Left hindlimb (tissue), 1 donor: ENCODE data around the gene SNCG.
A peak's percentile ranks its signal among the peaks of the same experiment; 100 is the strongest.
"Not testable (repeated sequence)": the region's sequence is repeated elsewhere in the genome, so short reads cannot be mapped to it uniquely, and the experiment has no call there.

Experiments
- DNase-seq: peaks from one replicate; pipeline ENCODE4 v3.0.0-alpha.2; 2018

SNCG gene

DNA sequence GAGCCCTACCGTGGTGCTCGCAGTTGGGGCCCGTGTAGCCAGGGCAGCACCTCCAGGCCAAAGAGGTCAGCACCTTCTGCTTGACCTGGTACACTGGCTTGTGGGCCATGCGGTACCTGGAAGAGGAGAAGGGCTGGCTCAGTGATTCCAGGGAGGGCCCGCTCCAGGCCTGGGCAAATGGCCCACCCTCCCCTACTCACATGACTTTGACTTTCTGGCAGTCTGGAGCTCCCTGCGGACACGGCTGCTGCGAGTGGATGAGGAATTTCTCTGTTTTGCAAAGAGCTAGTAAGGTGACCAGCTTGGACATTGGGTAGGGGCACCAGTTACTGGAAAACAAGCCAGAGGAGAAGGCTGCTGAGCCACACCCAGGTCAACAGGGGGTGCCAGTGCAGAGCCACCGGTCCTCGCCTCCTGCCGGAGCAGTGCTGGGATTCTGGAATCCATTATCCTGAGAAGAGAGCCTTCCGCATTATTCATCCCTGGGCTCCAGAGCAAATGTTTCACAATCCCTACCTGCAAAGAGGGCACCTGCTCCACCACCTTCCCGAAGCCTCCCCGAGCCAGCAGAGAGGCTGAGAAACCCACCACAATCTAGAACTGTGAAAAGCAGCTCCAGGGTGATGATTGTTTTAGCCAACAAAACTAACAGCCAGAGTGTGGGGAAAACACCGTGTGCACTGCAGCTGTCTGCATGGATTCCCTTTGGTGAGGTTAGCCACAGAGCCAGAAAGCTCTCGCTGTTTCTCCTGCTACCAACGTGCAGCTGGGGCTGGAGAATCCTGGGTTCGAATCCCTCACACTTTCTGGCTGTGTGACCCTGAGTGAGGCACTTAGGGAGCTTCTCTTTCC lies 12.8 kb upstream of the SNCG start:
- peak; percentile 53 for DNase-seq

DNA sequence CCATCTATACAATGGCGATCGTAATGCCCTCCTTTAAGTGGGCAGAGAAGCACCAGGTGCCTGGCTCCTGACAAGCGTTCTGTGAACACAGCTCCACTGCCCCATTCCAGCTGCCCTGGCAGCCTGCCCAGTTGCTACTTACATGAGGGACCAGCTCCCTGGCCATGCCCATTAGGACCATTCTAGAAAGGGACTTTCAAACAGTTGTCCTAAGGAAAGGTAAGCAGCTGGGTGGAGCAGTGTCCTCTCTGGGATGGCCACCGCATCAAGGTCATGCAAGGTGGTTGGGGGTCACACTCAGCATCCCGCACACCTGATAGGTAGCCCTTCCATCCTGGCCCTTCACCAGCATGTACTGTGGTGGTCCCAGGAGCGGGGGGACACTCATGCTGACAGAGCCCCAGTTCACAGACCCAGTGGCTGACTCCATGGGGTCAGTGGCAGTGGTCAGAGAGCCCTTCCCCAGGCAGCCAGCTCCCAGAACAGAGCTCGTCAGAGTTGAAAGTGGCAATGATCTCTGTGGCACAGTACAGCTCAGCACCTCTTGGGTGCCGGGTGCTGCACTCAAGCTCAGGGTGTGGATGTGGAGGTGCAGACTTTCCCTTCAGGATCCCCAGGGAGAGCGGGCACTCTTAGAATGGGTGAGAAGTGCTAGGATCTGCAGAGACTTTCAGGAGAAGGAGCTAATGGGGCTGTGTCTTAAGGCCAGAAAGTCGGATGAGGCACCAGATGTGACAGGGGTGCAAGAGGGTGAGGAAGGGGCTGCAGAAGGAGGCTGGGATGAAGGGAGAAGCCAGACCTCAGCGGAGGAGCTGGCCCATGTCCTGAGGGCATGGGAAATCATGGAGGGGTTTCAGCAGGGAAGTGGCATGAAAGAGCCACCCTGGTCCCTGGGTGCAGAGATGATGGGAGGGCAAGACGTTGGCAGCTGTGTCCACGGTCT lies 11.9 kb upstream of the SNCG start:
- DNase-seq: no peak

DNA sequence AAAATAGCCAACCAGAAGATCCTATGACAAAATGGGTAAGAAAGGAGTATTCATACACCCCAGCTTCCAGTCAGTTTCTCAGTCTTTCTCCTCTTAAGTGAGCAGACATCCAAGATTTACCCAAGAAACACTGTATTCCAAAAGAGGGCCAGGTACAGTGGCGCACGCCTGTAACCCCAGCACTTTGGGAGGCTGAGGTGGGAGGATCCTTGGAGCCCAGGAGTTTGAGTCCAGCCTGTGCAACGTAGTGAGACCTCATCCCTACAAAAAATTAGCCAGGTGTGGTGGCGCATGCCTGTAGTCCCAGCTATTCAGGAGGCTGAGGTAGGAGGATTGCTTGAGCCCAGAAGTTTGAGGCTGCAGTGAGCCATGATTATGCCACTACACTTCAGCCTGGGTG lies 10.6 kb upstream of the SNCG start:
- DNase-seq: not testable (repeated sequence)

DNA sequence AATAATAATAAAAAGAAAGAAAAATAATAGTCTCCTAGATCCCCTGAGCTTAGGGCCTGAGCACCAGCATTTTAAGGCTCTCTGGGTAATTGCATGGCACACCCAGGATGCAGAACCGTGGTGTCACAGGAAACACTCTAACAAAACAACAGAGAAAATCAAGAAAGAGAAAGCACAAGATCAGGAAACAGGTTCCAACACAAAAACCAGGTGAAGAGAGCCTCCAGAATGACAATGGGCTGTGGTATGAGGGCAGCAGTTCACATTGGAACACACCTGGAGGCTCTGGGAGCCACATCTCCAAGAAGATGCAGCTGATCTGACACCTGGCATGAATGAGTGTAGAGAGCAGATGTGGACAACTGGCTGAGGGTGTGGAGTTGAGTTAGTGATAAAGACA lies 8.1 kb upstream of the SNCG start:
- no peak for DNase-seq

DNA sequence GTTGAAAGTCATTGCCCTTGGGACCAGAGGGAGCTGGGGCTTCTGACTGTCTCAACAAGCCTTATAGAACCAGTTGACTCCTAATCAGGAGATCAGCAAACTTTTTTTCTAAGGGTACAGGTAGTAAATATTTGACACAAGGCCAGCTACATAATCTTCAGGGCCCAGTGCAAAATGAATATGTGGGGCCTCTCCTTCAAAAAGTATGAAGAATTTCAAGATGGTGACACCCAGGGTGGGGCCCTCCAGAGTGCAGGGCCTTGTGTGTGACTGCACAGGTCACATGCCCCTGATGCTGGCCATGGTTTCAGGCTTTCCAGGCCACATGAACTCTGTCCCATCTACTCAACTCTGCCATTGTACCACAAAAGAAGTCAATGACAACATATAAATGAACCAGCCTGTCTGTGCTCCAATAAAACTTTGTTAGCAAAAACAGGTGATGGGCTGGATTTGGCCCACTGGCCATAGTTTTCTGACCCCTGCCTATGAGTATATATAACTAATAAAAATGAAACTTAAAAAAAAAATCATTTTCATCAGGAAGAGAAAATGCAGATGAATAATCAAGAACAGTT lies 7.1 kb upstream of the SNCG start:
- DNase-seq: no peak

DNA sequence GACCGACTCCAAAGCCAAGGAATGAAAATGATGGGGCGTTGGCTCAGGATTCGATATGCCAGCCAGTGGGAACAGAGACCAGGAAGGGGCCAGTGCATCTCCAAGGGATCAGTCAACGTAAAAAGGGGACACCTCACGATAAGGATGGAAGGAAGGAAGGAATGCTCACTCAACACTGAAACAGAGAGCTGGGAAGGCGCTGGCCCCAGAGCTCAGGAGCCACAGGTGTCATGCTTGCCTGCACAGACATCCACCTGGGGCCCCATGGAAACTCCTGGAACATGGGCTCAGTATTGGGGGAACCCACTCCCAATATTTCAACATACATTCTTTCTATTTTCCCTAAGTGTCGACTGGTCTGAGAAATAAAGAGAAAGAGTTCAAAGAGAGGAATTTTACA lies 6.3 kb upstream of the SNCG start:
- no peak for DNase-seq

DNA sequence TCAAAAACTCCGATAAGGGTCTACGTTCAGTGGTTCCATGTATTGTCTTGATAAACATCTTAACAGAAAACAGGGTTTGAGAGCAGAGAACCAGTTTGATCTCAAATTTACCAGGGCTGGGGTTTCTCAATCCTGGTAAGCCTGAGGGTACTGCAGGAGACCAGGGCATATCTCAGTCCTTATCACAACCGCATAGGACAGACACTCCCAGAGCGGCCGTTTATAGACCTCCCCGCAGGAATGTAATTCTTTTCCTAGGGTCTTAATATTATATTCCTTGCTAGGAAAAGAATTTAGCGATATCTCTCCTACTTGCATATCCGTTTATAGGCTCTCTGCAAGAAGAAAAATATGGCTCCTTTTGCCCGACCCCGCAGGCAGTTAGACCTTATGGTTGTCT lies 5.7 kb upstream of the SNCG start:
- DNase-seq: not testable (repeated sequence)

DNA sequence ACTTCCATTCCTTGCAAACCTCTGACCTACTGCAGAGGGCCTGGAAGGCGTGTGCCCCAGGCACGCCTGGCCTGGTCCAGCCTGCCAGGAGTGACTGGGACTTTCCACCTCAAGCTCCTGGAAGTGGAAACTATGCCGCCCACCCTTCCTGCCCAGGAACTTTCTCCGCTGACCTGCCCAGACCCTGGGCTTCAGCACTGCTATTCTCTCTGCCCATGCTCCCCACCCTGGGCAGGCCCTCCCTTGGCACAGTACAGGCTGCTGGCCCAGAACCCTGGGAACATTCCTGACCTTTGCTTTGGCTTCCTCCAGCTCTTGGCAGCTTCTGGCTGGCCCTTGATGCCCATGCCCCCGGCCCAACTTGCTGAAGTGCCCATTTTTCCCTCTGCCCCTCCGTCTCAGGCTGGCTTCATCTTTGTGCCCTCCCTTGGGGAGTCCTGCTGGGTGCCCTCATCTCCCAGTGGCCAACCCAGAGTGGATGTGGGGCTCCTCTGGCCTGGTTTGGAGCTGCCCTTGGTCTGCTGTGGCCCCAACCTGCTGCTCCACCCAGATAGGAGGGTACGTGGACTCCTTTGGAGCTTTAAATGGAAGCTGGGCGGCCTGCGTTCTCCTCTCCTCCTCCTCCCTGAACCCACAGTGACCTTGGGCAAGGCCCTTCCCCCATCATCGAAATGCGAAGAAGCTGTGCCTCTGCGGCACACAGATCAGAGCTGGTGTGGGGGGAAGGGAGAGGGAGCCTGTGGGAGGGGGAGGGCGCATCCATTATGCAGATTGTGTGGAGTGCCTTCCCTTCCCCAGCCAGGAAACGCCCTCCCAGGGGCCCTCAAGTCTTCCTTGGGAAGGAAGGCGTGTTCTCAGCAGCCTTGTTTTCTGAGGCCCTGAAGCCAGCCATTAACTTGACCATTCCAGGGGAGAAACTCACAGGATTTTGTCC lies 4.4 kb upstream of the SNCG start:
- DNase-seq: peak; percentile 86

DNA sequence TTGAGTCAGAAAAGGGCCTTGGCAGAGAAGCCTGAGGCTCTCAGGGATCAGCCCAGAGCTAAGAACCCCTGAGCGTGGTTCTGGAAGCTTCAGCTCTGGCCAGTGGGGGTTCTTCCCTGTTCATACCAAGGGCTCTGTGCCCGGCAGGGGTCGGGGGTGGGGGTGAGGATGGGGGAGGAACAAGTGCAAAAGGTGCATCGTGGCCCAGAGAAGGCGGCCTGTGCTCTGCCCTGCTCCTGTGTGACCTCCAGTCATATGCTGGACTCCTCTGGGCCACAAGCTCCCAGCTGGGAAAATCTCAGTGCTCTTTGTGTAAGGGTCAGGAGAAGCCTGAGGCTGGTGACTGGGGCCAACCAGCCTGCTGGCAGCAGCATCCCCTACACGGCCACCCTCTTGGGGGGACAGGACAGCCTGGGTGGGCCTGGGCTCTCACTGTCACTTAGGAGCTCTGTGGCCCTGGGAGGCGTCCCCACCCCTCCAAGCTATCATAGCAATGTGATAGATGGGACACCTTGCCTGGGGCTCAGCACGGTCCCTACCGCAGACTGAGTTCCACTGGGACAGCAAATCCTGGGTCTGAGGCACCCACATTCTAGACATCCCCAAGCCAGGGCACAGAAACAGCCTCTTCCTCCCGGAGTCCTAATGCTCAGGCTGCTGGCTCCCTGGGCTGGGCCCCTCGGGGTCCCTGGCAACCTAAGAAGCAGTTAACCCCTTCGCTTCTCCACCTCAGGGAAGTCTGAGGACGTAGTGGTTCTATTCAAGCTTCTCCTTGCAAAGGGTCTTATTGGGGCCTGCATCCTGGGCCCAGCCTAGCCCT lies 3.5 kb upstream of the SNCG start:
- no peak for DNase-seq

DNA sequence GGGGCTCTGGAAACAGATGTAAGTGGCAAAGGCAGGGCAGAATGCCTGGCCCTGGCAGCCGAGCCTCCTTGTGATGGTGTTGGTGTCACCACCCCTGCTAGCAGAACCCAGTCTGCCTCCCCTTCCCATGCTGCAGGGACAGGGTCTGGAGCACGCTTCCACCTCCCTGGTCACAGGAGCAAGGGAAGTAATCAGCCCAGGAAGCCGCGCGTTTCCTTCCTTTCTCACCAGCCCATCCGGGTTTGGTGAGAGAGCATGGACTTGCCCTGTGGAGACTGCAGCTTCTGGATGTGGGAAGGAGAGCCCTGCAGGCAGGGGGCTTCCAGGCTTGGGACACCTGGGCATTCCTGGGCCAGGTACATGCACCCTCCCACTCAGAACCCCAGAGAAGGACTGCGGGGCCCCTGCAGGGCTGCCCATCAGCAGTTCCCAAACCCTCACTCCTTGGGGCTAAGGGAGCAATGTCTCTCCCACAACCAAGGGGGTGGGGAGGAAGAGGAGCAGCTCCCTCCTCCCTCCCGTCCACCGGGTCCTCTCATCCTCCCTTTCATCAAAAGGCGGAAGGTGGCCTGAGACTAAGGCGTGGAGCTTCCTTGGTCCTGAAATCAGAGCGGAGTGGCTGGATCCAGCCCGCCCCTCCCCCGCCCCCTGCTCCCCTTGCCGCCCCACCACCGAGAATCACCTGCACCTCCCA lies 2.8 kb upstream of the SNCG start:
- no peak for DNase-seq

DNA sequence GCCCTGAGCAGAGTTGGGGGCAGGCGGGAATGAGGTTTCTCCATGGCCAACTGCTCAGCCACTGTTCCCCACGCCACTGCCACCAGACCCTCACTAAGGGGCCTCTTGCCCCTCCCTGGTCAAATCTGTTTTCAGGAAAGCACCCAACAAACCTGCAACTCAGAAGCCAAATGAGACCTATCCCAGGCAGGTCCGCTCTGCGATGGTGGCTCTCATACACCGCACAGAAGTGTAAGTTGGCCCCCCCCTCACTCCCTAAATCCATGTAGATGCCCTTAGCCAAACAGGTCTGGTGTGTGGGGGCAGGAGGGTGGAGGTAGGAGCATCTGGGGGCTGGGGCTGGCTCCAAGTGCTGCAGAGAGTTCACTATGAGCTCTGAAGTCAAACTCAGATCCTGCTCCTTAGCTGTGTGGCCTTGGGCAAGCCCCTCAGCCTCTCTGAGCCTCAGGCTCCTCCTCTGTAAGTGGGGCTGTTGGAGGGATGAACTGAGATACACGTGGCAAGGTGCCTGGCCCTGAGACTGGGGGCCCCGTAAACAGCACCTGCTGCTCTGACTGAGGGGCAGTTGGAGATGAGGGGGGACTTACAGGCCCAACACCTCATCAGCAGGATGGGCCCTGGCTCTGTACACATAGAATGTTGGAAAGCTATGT lies 2.1 kb upstream of the SNCG start:
- no peak for DNase-seq

DNA sequence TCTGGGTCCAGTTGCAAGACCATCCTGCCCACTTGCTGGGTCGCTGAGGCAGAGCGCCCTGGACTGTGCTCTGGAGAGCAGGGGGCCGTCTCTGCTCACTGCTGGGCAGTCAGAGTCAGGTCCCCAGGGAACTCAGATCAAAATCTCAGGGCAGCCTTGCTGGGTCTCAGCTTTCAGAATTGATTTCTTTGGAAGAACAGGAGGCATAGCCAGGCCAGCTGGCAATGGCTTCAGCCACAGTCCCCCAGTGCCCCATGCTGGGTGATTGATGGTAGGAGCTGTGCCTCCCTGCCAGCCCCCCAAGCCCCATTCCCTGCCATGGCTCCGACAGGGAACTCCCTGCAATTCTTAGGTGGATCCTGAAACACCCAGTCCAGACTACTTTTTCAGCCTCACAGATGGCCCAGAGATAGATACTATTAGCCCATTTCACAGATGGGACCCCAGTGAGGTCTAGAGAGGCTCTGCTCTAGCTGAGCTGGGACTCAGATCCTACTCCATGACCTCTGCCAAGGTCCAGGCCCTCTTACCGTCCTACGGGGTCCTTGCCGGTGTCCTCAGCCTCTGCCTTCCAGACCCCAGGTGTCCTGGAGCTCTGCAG lies 1.5 kb upstream of the SNCG start:
- no peak for DNase-seq

DNA sequence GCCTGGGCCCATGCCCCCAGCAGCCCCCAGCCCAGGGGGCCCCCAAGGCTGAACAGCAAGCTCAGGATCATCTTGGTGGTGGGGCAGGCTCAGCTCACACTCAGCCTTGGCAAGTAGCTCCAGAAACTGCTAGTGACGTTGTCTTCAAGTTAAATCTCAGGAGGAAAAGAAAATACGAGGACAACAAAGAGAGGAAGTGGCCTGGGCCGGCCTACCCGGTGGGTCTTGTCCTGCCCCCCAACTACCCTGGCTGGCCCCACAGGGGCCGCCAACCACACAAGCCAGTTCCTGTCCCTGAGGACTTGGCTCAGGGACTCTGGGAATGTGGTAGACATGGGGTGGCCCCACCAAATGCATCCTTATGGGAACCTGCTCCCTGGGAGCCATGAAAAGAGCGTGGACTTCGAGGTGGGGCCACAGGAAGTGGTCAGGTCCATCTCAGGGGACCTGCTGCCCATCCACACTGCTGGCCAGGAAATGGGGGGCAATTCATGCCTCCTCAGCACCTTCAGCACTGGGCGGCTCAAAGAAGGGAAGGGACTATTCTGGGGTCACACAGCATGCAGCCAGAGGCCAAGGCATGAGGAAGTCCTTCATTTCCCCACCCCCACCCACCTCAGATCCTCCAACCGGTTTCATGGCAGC lies 806 bp upstream of the SNCG start, which contains the start of gene MMRN2:
MMRN2 (minus strand) TSS at position 145 of the 645 bp plus-strand sequence; CDS start at position 71, 74 bp downstream.
- DNase-seq: peak; percentile 38

DNA sequence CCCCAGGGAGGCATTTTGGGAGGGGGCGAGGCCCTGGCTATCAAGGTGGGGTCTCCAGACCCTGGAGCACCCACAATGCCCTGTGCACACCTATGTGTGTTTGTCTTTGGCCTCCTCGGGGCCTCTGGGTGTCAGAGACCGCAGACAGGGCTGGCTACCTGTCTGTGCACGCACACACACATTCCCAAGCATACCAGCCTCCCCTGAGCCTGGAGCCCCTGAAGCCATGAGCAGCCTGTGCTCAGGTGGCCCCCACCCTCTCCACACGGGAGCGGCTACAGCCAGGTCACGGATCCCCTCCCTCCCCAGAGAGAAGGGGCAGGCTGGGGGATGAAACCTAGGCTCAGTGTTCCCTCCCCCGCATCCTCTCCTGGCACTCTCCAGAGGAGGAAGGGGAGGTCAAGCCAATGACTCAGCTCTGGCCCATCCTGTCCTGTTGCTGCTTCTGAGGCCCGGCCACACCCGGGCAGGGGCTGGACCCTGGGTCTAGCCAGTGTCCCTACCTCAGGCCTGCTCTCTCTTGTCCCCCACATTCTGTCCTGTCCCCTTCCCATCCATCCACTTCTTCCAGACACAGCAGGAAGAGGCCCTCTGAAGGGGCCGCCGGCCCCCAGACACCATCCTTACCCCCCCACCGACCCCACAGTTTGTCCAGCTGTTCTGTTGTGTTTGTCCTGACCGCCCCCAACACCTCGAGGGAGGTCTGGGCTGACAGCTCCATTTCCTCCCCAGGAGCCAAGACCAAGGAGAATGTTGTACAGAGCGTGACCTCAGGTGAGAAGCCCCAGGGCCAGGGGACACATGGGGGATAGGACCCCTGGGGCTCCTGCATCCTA lies 720 bp downstream of the SNCG start:
- peak; percentile 53 for DNase-seq

DNA sequence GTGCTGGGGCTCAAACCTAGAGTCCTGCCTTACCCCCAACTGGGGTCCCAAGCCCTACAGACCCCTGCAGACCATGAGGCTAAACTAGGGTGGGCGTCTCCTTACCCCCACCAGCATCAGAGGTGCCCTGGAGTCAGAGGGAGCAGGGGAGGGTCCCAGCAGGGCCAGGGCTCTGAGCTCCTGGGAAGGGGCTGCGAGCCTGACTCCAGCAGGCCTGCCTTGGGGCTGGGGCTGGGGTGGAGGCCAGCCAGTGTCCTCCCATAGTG lies 1.3 kb downstream of the SNCG start:
- no peak for DNase-seq

DNA sequence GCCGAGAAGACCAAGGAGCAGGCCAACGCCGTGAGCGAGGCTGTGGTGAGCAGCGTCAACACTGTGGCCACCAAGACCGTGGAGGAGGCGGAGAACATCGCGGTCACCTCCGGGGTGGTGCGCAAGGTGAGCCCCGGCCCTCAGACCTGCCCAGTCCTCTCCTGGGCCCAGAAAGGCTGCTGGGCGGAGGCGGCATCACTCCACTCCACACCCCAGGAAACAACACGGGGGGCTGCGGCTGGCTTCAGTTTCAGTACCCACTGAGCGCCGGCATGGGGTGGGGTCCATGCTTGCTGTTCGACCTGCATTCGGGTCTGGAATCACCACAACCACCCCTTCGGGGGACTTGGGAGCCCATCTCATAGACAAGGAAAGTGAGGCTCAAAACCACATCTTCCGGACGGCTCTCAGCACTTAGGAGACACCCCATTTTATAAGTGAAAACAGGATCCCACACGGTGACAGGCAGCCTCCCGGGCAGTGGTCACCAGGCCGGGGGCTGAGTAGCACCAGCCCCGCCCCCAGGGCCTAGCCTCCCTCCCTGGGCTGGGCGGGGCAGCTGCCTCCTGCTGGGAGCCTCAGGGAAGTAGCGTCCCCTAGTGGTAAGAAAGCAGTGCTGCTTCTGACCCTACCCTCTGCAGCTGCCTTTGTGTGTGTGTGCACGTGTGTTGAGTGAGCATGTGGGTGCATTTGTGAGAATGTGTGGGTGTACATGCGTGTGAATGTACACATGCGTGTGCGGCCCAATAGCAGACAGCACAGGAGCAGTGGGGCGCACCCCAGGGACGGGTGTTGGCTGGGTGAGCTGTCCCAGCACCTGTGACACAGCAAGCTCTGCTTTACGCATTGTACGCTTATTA lies 1.8 kb downstream of the SNCG start:
- DNase-seq: peak; percentile 49

DNA sequence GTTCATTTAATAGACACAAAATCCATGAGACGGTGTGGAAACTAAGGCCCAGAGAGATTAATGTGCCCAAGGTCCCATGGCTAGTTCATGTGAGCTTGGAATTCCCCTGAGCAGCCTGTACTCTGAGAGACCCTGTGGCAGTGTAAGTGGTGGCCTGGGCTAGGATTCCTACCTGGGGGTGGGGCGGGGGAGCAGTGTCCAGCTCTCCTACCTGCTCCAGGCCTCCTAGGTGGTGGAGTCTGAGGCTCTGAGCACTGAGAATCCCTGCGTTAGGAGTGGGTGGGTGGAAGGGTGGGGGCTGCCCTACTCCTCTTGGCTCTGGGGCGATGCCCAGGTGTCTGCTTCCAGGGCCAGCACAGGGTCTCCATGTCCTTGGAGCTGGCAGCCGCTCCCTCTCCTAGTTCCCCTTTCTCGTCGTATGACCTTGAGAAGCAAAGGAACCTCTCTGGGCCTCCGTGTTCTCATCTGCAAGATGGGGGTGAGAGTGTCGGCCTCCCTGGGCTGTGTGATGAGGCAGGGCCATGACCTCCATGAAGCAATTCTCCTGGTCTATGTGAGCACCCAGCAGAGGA lies 2.5 kb downstream of the SNCG start:
- no peak for DNase-seq
